Astrocyte (in vitro differentiated cells and primary cell): Measurements from ENCODE around the gene LMO1. TPM values are rescaled to one million over a fixed set of nuclear protein-coding genes. Genes with fewer than 3 reads are reported as not detected.

Experiments
- DNase-seq: peaks from one replicate; pipeline ENCODE4 v3.0.0-alpha.2; 2010; ENCODE audit warnings: low read depth
- FAIRE-seq: peaks from 2 replicates; lab custom pipeline; 2011; peaks lifted over from hg19 to GRCh38; lab: Jason Lieb, UNC
- H2AFZ ChIP-seq: 2 replicates; pipeline ENCODE4 v1.6.0; 2012; ENCODE audit warnings: low read depth, low read length, inconsistent platforms
- H3K27ac ChIP-seq: 2 replicates; pipeline ENCODE4 v1.5.1; 2011; ENCODE audit warnings: low read depth, low read length, inconsistent platforms
- H3K27me3 ChIP-seq: 2 replicates; pipeline ENCODE4 v1.6.0; 2011; ENCODE audit warnings: low read length, inconsistent platforms; ENCODE audit not compliant: insufficient read depth
- H3K36me3 ChIP-seq: 2 replicates; pipeline ENCODE4 v1.5.1; 2011; ENCODE audit warnings: low read length, inconsistent platforms; ENCODE audit not compliant: insufficient read depth
- H3K4me1 ChIP-seq: 2 replicates; pipeline ENCODE4 v1.5.1; 2011; ENCODE audit warnings: low read length, inconsistent platforms; ENCODE audit not compliant: insufficient read depth
- H3K4me2 ChIP-seq: 2 replicates; pipeline ENCODE4 v1.6.0; 2012; ENCODE audit warnings: low read length, inconsistent platforms
- H3K4me3 ChIP-seq: 2 replicates; pipeline ENCODE4 v1.5.1; 2011; ENCODE audit warnings: low read depth, mild to moderate bottlenecking, low read length, inconsistent platforms; ENCODE audit not compliant: insufficient read depth
- H3K79me2 ChIP-seq: 2 replicates; pipeline ENCODE4 v1.6.0; 2012; ENCODE audit warnings: mild to moderate bottlenecking, low read length, inconsistent platforms; ENCODE audit not compliant: insufficient read depth
- H3K9ac ChIP-seq: 2 replicates; pipeline ENCODE4 v1.6.0; 2012; ENCODE audit warnings: mild to moderate bottlenecking, low read length, inconsistent platforms
- H3K9me3 ChIP-seq: 2 replicates; pipeline ENCODE4 v1.5.1; 2012; ENCODE audit warnings: low read depth, mild to moderate bottlenecking, low read length, inconsistent platforms; ENCODE audit not compliant: insufficient read depth
- H4K20me1 ChIP-seq: 2 replicates; pipeline ENCODE4 v1.6.0; 2012; ENCODE audit warnings: low read length, inconsistent platforms; ENCODE audit not compliant: insufficient read depth
- H3K27ac Mint-ChIP-seq: one replicate; pipeline ENCODE4 v1.8.0; 2021; ENCODE audit warnings: mild to moderate bottlenecking, mixed read lengths; ENCODE audit not compliant: unreplicated experiment
- H3K27me3 Mint-ChIP-seq: one replicate; pipeline ENCODE4 v1.8.0; 2021; ENCODE audit warnings: low read depth, mixed read lengths; ENCODE audit not compliant: unreplicated experiment
- H3K36me3 Mint-ChIP-seq: one replicate; pipeline ENCODE4 v1.8.0; 2021; ENCODE audit warnings: low read depth, mixed read lengths; ENCODE audit not compliant: unreplicated experiment
- H3K4me1 Mint-ChIP-seq: one replicate; pipeline ENCODE4 v1.8.0; 2021; ENCODE audit warnings: low read depth, mixed read lengths; ENCODE audit not compliant: unreplicated experiment
- H3K4me3 Mint-ChIP-seq: one replicate; pipeline ENCODE4 v1.8.0; 2021; ENCODE audit warnings: mild to moderate bottlenecking, moderate library complexity, mixed read lengths; ENCODE audit not compliant: unreplicated experiment
- H3K9me3 Mint-ChIP-seq: one replicate; pipeline ENCODE4 v1.8.0; 2021; ENCODE audit warnings: mild to moderate bottlenecking, mixed read lengths; ENCODE audit not compliant: unreplicated experiment
- EZH2 ChIP-seq: IDR thresholded peaks from 2 replicates; pipeline ENCODE4 v1.6.1; 2012; ENCODE audit warnings: mild to moderate bottlenecking, low read length, inconsistent platforms; ENCODE audit not compliant: insufficient read depth
- total RNA-seq: library from RNA; stranded (reverse); gene quantifications from 2 replicates; pipeline ENCODE4 v1.2.1, GENCODE V29; 2021
- TF ChIP-seq, protein P1 (sequence below): IDR thresholded peaks from 2 replicates; pipeline ENCODE4 v1.5.1; 2011; ENCODE audit warnings: low read depth, mild to moderate bottlenecking, inconsistent platforms, low read length, moderate library complexity; ENCODE audit not compliant: insufficient read depth

Gene LMO1
- total RNA-seq, 1 donor from 2014 or later = 1.5 TPM

DNA sequence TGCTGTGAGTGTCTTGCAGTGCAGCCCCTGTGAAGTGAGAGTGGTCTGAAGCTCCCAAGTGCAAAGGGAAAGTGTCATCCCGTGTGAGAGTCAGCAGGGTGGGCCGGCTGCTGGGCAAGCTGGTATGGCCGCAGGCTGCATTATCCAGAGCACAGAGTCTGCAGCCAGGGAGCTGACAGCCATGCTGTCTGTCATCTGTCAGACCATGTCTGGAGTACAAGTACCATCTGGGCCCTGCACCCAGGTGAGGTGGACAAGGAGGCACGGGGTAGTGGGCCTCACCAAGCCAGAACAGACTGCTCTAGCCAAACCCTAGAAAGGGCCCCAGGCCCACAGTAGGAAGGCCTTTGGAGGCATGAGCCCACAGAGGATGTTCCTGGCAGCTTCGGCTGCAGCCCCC, 20.2 kb downstream of the LMO1 start:
- no peak overlapping the region for H3K27ac ChIP-seq
- peaks cover 16% of the 10 kb centered on the region for H3K27me3 ChIP-seq
- H3K4me3 ChIP-seq = no peak overlapping the region
- no peak for DNase-seq
- no peaks in the 10 kb centered on the region for H3K79me2 ChIP-seq
- no peak overlapping the region for H3K4me3 Mint-ChIP-seq
- TF ChIP-seq EZH2 = no peak
- TF ChIP-seq, protein P1, sequence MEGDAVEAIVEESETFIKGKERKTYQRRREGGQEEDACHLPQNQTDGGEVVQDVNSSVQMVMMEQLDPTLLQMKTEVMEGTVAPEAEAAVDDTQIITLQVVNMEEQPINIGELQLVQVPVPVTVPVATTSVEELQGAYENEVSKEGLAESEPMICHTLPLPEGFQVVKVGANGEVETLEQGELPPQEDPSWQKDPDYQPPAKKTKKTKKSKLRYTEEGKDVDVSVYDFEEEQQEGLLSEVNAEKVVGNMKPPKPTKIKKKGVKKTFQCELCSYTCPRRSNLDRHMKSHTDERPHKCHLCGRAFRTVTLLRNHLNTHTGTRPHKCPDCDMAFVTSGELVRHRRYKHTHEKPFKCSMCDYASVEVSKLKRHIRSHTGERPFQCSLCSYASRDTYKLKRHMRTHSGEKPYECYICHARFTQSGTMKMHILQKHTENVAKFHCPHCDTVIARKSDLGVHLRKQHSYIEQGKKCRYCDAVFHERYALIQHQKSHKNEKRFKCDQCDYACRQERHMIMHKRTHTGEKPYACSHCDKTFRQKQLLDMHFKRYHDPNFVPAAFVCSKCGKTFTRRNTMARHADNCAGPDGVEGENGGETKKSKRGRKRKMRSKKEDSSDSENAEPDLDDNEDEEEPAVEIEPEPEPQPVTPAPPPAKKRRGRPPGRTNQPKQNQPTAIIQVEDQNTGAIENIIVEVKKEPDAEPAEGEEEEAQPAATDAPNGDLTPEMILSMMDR = no peak
- no peak for FAIRE-seq
- no peaks in the 10 kb centered on the region for H3K36me3 Mint-ChIP-seq
- no peaks in the 10 kb centered on the region for H3K4me1 Mint-ChIP-seq
- peaks cover 81% of the 10 kb centered on the region for H3K27me3 Mint-ChIP-seq
- H3K9me3 Mint-ChIP-seq = peaks cover 5% of the 10 kb centered on the region
- H3K36me3 ChIP-seq = no peaks in the 10 kb centered on the region
- H2AFZ ChIP-seq = no peak overlapping the region
- H3K9me3 ChIP-seq = peaks cover 3% of the 10 kb centered on the region
- H3K27ac Mint-ChIP-seq = no peak overlapping the region
- H3K4me2 ChIP-seq = no peak overlapping the region
- H4K20me1 ChIP-seq = no peaks in the 10 kb centered on the region
- H3K4me1 ChIP-seq = no peaks in the 10 kb centered on the region
- H3K9ac ChIP-seq = no peak overlapping the region

DNA sequence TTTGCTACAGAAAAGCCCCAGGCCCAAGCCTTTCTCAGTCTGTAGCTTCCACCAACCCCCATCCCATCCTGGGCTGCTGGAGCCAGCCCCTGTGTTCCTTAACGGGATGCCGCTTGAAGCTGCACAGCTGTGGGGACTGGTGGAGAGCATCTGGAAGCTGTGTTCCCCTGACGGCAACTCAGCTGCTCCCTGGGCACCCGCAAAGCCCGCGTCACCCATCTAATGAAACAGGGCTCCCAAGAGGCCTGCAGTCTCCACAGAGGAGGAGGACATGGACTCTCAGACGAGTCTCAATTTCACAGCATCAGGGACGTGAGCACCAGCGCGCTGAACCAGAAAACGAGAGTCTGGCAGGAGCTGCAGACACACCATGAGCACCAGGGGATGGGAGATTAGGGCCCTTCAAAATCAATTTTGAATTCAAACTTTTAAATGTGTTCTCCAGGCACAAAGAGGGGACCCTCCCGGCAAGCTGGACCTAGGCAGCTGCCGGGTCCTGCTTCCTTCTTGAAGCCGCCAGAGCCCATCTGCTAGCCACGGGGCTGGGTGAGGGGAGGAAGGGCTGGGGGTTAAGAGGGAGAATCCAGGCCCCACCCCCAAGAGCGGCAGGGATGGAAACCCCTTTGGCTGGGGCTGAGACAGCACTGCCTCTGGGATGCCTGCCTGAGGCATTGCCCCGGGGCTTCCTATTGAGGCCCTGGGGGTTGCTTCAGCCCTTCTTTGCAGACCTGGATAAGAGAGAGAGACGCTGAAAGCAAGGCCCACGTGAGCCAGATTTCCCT, 21.0 kb downstream of the LMO1 start:
- Histone ChIP-seq H3K9ac (no peak overlapping the region), H4K20me1 (no peaks in the 10 kb centered on the region), H3K36me3 (no peaks in the 10 kb centered on the region), H3K27me3 (peaks cover 14% of the 10 kb centered on the region), H3K4me3 (no peak overlapping the region), H3K79me2 (no peaks in the 10 kb centered on the region), H3K4me1 (no peaks in the 10 kb centered on the region), H3K9me3 (peaks cover 3% of the 10 kb centered on the region), H3K4me2 (no peak overlapping the region), H3K27ac (no peak overlapping the region), H2AFZ (no peak overlapping the region)
- FAIRE-seq = no peak
- Mint-ChIP-seq H3K4me3 (no peak overlapping the region), H3K27me3 (peaks cover 73% of the 10 kb centered on the region), H3K36me3 (no peaks in the 10 kb centered on the region), H3K9me3 (peaks cover 5% of the 10 kb centered on the region), H3K27ac (no peak overlapping the region), H3K4me1 (no peaks in the 10 kb centered on the region)
- no peak for DNase-seq
- TF ChIP-seq, protein P1 = no peak
- TF ChIP-seq EZH2 = no peak

DNA sequence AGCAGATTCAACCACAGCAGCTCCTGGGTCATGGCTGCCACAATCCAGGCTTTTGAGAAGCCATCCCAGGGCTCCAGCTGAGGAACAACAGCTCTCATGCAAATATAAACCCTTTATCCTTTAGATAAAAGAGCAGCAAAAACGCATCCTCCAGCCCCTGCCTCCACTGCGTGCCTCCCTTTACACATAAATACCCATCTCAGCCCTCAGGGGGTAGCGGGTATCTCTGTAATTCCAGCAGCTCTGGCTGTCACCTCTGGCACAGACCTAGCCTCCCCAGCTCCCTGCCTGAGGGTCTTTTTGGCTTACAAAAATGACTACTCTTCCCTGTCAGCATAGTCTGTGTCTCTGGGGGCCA, 21.6 kb downstream of the LMO1 start:
- Histone ChIP-seq H3K4me1 (no peaks in the 10 kb centered on the region), H3K4me3 (no peak overlapping the region), H3K4me2 (no peak overlapping the region), H3K27me3 (peaks cover 13% of the 10 kb centered on the region), H2AFZ (no peak overlapping the region), H3K9ac (no peak overlapping the region), H3K79me2 (no peaks in the 10 kb centered on the region), H4K20me1 (no peaks in the 10 kb centered on the region), H3K27ac (no peak overlapping the region), H3K9me3 (peaks cover 3% of the 10 kb centered on the region), H3K36me3 (no peaks in the 10 kb centered on the region)
- peaks cover 5% of the 10 kb centered on the region for H3K9me3 Mint-ChIP-seq
- no peaks in the 10 kb centered on the region for H3K36me3 Mint-ChIP-seq
- no peaks in the 10 kb centered on the region for H3K4me1 Mint-ChIP-seq
- no peak overlapping the region for H3K27ac Mint-ChIP-seq
- H3K27me3 Mint-ChIP-seq = peaks cover 74% of the 10 kb centered on the region
- FAIRE-seq (no peak), DNase-seq (no peak)
- TF ChIP-seq EZH2 = no peak
- TF ChIP-seq, protein P1 = no peak
- no peak overlapping the region for H3K4me3 Mint-ChIP-seq
